Stimulated activated naive CD4-positive, alpha-beta T cell treated with Interleukin-2 at 50 U/mL for 16 hours (primary cell): ENCODE measurements around the gene DISP3.

Experiments
- DNase-seq: peaks from one replicate; lab custom pipeline; 2025; lab: John Stamatoyannopoulos, UW

The DISP3 gene

DNA sequence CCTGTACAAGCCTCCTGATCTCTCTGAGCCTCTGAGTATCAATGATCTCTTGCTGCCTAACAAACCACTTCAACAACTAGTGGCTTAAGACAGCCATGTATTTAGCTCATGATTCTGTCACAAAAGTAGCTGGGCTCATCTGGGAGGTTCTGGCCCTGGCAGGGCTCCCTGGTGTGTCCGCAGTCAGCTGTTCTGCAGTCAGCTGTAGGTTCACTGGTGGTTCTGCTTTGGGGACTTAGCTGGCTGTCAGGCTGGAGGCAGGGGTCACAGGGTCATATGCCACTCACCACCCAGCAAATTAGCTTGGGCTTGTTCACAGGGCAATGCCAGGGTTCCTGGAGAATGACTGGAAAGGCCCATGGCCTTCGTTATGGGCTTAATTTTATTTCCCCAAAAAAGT is 64.8 kb downstream of the DISP3 start:
- no peak for DNase-seq

DNA sequence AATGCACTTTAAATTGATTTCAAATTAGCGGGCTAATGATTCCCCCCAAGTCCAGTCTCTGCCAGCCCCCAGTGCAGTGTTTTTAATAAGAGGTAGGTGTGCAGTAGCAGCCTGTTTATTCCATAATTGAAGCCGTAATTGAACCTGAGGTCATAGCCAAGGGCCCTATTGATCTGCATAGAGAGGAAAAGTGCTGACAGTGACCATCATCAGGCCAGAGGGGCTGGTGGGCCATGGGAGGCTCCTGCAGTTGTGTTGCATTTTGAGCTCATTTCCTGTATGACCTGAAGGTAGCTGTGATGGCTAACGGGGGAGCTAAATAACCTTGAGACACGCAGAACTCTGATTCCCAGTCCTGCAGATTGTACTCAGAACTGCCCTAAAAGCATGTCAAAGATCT is 67.5 kb downstream of the DISP3 start:
- DNase-seq = no peak

DNA sequence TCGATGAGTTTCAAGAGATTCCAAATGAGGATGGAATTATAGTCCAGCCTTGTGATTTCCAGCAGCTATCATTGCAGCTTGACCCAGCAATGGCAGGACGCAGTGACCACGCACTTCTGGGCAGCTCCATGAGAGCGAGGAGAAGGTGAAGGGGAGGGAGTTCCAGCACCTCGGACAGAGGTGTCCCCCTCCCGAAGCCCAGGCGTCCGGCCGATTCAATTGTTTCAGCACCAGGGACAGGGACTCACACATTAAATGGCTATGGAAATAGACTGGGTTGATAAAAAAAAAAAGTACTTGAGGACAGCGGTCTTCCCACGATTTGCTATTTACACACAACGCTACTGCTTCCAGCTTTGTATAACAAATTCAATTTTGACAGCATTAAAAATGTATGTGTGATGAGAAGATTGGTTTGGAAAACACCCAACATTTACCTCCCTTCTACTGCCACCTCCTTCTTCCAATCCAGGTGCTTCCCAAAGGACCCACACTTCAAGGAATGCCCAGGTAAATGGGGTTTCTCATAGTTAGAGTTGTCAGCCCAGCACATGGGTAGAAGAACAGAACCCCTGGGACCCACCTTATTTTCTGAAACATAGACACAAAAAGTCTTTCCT is 71.8 kb downstream of the DISP3 start:
- peak; percentile 10 for DNase-seq

- no peak for DNase-seq
These were observed 79.3 kb downstream of the DISP3 start for GRCh38 chr1:11558276-11558675.

GRCh38 chr1:11558871-11559590 is 80.1 kb downstream of the DISP3 start:
- no peak for DNase-seq

DNA sequence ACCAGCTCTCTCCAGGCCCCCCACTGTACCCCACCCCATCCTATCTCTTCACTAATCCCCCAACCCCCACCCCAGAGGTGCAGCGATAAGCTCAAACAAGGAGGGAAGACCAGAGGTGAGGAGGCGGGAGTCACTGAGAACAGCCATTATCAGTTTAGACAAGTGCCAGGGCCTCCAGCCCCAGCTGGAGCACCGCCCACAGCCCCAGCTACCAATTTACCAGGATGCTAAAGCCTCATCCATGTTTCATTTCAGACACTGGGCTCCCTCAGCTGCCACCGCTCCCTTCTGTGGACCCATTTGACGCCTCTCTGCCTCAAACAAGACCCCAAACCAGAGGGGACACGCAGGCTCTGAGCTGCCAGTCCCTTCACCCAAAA is 80.6 kb downstream of the DISP3 start:
- no peak for DNase-seq

GRCh38 chr1:11560061-11560460 is 81.1 kb downstream of the DISP3 start:
- no peak for DNase-seq

DNA sequence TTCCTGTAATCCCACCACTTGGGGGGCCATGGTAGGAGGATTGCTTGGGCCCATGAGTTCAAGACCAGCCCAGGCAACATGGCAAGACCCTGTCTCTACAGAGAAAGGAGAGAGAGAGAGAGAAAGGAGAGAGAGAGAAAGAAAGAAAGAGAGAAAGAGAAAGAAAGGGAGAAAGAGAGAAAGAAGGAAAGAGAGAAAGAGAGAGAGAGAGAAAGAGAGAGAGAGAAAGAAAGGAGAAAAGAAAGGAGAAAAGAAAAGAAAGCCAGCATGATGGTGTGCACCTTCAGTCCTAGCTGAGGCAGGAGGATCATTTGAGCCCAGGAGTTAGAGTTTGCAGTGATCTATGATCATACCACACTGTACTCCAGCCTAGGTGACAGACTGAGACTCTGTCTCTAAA is 82.8 kb downstream of the DISP3 start:
- no peak for DNase-seq

DNA sequence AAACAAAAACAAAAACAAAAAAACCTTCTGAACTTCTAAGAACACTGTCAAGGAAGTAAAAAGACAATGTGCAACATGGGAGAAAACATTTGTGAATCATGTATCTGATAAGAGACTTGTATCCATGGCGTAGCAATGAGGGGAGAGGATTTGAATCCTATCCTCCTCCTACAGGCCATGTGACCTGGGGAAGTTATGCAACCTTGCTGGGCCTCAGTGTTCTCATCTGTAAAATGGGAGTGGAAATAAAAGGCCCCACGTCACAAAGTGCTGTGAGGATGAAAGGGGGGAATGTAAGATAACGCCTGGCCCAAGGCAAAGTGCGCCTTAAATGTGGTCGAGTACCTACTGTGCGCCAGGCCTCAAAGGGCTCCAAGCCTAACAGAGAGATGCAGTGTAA is 83.7 kb downstream of the DISP3 start:
- no peak for DNase-seq

DNA sequence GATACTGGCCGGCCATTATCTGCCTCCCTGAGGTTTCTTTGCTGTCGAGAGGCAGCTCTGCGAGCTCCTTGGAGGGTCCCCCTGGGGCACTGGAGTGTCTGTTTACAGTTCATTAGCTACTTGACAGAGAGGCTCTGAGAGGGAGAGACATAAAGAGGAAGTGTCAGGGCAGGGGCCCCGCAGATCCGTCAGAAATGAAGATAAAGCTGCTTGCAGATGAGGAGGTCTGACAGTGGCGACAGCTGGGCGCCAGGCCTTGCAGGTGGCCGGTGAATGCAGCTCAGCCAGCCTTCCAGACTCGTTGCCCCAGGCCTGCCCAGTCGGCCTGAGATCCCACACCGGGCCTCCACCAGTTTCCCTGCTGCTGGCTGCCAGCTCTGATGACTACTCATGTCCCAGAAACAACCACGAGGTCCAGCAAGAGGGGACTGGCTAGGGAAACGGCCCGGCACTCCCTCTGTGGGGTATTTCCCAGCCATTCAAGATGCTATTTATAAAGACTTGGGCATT is 84.7 kb downstream of the DISP3 start:
- no peak for DNase-seq

- no peak for DNase-seq
These were observed 85.3 kb downstream of the DISP3 start for GRCh38 chr1:11564237-11564636.

- no peak for DNase-seq
These were observed 87.3 kb downstream of the DISP3 start for GRCh38 chr1:11566042-11566850.

DNA sequence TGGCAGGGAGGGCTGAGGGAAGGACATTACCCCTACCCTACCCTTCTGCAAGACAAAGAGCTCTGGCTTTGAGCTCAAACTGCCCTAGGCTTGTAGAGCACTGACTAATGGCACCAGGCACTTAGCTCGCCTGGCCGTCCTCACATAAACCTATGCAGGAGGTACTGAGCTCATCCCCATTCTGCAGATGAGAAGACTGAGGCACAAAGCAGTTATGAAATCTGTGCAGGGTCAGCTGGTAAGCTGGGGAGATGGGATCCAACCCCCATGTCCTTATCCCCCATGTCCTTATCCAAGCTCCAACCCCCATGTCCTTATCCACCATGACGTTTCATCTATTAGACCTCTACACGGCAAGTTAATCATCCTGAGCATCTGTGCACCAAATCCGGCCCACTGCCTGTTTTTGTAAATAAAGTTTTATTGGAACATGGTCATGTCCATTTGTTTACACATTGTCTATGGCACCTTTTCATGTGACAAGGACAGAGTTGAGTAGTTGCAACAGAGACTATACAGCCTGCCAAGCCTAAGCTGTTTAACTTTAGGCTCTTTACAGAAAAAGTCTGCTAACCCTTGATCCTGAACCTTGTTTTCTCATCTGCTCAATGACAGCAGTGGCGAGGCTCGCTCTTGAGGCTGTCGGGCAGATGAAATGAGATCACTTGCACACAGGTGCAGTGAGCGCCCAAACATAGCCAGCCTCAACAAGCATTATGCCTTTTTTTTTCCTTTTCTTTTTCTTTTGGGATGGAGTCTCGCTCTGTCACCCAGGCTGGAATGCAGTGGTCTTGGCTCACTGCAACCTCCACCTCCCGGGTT is 88.5 kb downstream of the DISP3 start:
- DNase-seq = no peak

GRCh38 chr1:11568687-11569086 is 89.7 kb downstream of the DISP3 start:
- DNase-seq = no peak

DNA sequence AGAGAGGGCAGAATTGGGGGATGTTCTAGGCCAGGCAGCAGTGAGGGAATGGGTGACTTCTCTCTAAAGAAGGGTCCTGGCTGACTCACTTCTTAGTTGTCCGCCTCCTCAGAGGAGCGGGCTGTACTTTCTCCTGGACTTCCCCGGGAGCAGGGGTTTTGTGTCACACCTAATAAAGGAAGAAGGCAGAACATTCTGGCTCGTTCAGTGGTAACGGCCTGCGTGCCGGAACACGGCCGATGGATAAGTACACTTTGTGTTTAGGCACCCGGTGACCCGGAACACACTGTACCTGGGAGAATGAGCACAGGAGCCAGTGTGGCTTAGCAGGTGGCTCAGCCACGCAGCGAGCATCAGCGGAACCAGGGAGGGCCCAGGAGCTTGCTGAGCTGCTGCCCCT is 90.6 kb downstream of the DISP3 start:
- no peak for DNase-seq

DNA sequence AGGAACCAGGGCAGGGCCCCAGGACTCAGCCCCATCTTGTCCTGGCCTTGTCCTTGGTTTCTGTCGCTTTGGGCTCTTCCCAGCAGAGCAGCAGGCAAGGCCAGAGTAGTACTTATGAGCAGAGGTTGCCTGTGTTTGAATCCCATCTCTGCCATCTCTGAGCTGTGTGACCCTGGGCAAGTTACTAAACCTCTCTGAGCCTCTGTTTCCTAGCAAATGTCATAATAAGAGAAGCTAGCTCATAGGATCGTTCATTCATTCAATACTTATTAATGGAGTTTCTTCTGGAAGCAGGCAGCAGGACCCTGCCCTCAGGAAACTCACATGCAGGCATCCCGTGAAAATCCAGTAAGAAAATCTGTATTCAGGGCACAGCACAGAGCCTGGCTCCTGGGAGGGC is 91.0 kb downstream of the DISP3 start:
- DNase-seq = no peak

- DNase-seq = no peak
These were observed 91.9 kb downstream of the DISP3 start for GRCh38 chr1:11570821-11571380.

GRCh38 chr1:11571906-11572616 is 93.1 kb downstream of the DISP3 start:
- no peak for DNase-seq

DNA sequence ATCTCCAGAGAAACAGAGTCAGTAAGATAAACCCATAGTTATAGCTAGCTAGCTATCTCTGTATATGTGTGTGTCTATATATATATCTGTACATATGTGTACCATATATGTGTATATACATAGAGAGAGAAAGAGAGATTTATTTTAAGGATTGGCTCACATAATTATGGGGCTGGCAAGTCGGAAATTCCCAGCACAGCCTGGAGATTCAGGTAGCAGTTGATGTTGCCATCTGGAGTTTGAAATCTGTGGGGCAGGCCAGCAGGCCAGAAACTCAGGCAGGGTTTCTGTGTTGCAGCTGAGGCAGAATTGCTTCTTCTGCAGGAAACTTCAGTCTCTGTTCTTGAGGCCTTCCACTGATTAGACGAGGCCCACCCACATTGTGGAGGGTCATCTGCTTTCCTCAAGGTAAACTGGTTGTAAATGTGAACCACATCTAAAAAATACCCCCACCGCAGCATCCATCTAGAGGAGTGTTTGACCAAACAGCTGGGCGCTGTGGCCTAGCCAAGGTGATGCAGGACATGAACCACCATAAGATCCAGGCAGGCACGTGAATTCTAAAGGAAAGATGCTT is 94.2 kb downstream of the DISP3 start:
- no peak for DNase-seq

DNA sequence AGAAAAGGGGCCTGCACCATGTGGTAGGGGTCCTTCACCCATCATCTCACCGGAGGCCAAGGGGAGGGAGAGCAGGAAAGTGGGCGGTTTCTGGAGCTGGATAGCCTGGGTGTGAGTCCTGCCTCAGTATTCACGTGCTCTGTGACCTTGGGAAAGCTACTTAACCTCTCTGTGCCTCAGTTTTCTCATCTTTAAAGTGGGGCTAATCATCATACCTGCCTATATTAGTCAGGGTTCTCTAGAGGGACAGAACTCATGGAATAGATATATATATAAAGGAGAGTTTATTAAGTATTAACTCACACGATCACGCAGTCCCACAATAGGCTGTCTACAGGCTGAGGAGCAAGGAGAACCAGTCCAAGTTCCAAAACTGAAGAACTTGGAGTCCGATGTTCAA is 96.6 kb downstream of the DISP3 start:
- no peak for DNase-seq
